Caco-2 (cell line): ENCODE measurements around the gene HYOU1. TPM values are rescaled to one million over a fixed set of nuclear protein-coding genes. Genes with fewer than 3 reads are reported as not detected.

Source experiments
- BruUV-seq: library from RNA; stranded (reverse); fragments of 400-500 nt; replicated peaks from 2 replicates; lab custom pipeline; 2021; lab: Mats Ljungman, UMichigan
- CTCF ChIA-PET: fragments of 300-600 bp; sonication (Branson Sonifier 250); formaldehyde crosslinking; loops from one replicate; lab custom pipeline; 2022; ENCODE audit warnings: antibody characterized with exemption; lab: Charles Lee
- POLR2A ChIA-PET: fragments of 300-600 bp; sonication (Branson Sonifier 250); formaldehyde crosslinking; loops from one replicate; lab custom pipeline; 2022; ENCODE audit warnings: antibody characterized with exemption; lab: Charles Lee
- DNase-seq, 2 experiments: peaks; one replicate each; pipeline versions ENCODE4 v3.0.0 to v3.0.0-alpha.2; 2020 to 2022
- H3K27me3 ChIP-seq: replicated peaks from 2 replicates; pipeline ENCODE4 v1.6.0; 2011; ENCODE audit warnings: low read length; ENCODE audit not compliant: control insufficient read depth, insufficient read depth
- H3K36me3 ChIP-seq: 2 replicates; pipeline ENCODE4 v1.5.1; 2011; ENCODE audit warnings: low read length; ENCODE audit not compliant: control insufficient read depth, insufficient read depth
- H3K4me1 ChIP-seq: fragments of 250-450 bp; sonication (Bioruptor Pico); 2 replicates; pipeline ENCODE4 v1.5.1; 2020; ENCODE audit warnings: mild to moderate bottlenecking
- H3K4me3 ChIP-seq: 2 replicates; pipeline ENCODE4 v1.5.1; 2011; ENCODE audit warnings: low read depth, mild to moderate bottlenecking, control low read depth, low read length
- H3K9me3 ChIP-seq: fragments of 250-450 bp; sonication (Bioruptor Pico); 2 replicates; pipeline ENCODE4 v1.5.1; 2020; ENCODE audit warnings: mild to moderate bottlenecking, moderate library complexity
- H3K27ac Mint-ChIP-seq: one replicate; pipeline ENCODE4 v1.8.0; 2022; ENCODE audit warnings: mixed read lengths; ENCODE audit not compliant: unreplicated experiment
- H3K27me3 Mint-ChIP-seq: one replicate; pipeline ENCODE4 v1.8.0; 2022; ENCODE audit warnings: mixed read lengths; ENCODE audit not compliant: insufficient read depth, unreplicated experiment
- H3K36me3 Mint-ChIP-seq: one replicate; pipeline ENCODE4 v1.8.0; 2022; ENCODE audit warnings: mild to moderate bottlenecking, mixed read lengths; ENCODE audit not compliant: insufficient read depth, unreplicated experiment
- H3K4me1 Mint-ChIP-seq: one replicate; pipeline ENCODE4 v1.8.0; 2022; ENCODE audit warnings: low read depth, mixed read lengths; ENCODE audit not compliant: unreplicated experiment
- H3K4me3 Mint-ChIP-seq: one replicate; pipeline ENCODE4 v1.8.0; 2022; ENCODE audit warnings: mild to moderate bottlenecking, moderate library complexity, mixed read lengths; ENCODE audit not compliant: unreplicated experiment
- H3K9me3 Mint-ChIP-seq: one replicate; pipeline ENCODE4 v1.8.0; 2022; ENCODE audit warnings: mixed read lengths; ENCODE audit not compliant: unreplicated experiment
- CTCF ChIP-seq, 2 experiments: fragments of 200-600 bp in 1 of 2; IDR thresholded peaks; 1 replicate in 1 of 2; 2 replicates in 1 of 2; pipeline versions ENCODE4 v1.5.1 to v1.8.0; 2011 to 2022; ENCODE audit warnings: antibody characterized with exemption in 1 of 2, control low read depth in 1 of 2, inconsistent platforms in 1 of 2, low read depth in 1 of 2, low read length in 1 of 2, mild to moderate bottlenecking in 1 of 2, moderate library complexity in 1 of 2; ENCODE audit not compliant: insufficient read depth in 1 of 2, severe bottlenecking in 1 of 2, unreplicated experiment in 1 of 2
- intact Hi-C: fragments of 100-400 bp; cut with micrococcal nuclease; formaldehyde crosslinking; loops from one replicate; pipeline ENCODE4 v1.10.0; 2022; ENCODE audit not compliant: unreplicated experiment
- total RNA-seq: library from RNA; stranded (reverse); gene quantifications from 2 replicates; pipeline ENCODE4 v1.2.3, GENCODE V29; 2022

Gene HYOU1
- total RNA-seq, 1 experiment from 2014 or later, result 366 TPM

- intact Hi-C loops, result no loop called here
- Histone ChIP-seq H3K9me3 (no peaks in the 10 kb centered on the region), H3K4me3 (peak overlapping the region; percentile 94), H3K36me3 (peaks cover 15% of the 10 kb centered on the region), H3K27me3 (no peaks in the 10 kb centered on the region), H3K4me1 (peaks cover 10% of the 10 kb centered on the region)
- peak in 1 of 2 experiments; percentile 57 for DNase-seq
- H3K4me1 Mint-ChIP-seq, result peaks cover 20% of the 10 kb centered on the region
- TF ChIP-seq CTCF (IDR thresholded peaks at IDR 0.05; ENCODE audit: insufficient read depth in 1 of 2, low read depth in 1 of 2, low read length in 1 of 2, severe bottlenecking in 1 of 2, unreplicated experiment in 1 of 2), result no peak
- ChIA-PET CTCF (interaction anchor here (0.7 to 3.5 kb wide), 5 partner anchors 11 to 150 kb away, joined by 3 to 25 read pairs (median 3); partner anchors contain the start of genes CBL, NHERF4 and VPS11), POLR2A (interaction anchor here (0.5 to 2.0 kb wide), 18 partner anchors 9 to 1986 kb away, joined by 3 to 18 read pairs (median 4); partner anchors contain the start of genes CBL, DPAGT1, HMBS and SLC37A4)
- H3K9me3 Mint-ChIP-seq, result no peaks in the 10 kb centered on the region
- peak overlapping the region; percentile 98 for H3K27ac Mint-ChIP-seq
- peaks cover 60% of the 10 kb centered on the region for H3K36me3 Mint-ChIP-seq
- BruUV-seq, result no TSS peak
- no peaks in the 10 kb centered on the region for H3K27me3 Mint-ChIP-seq
- peak overlapping the region; percentile 88 for H3K4me3 Mint-ChIP-seq
Measured at GRCh38 chr11:119056421-119056999, 495 bp downstream of the HYOU1 start.

GRCh38 chr11:119055901-119056300 is 1.1 kb downstream of the HYOU1 start:
- Mint-ChIP-seq H3K27ac (peak overlapping the region; percentile 98), H3K9me3 (no peaks in the 10 kb centered on the region), H3K4me3 (peak overlapping the region; percentile 88), H3K27me3 (no peaks in the 10 kb centered on the region), H3K36me3 (peaks cover 66% of the 10 kb centered on the region), H3K4me1 (peaks cover 20% of the 10 kb centered on the region)
- Histone ChIP-seq H3K4me3 (peak overlapping the region; percentile 94), H3K27me3 (no peaks in the 10 kb centered on the region), H3K9me3 (no peaks in the 10 kb centered on the region), H3K4me1 (peaks cover 10% of the 10 kb centered on the region), H3K36me3 (peaks cover 15% of the 10 kb centered on the region)
- ChIA-PET POLR2A (interaction anchor here (0.5 to 2.0 kb wide), 15 partner anchors 9 to 359 kb away, joined by 3 to 18 read pairs (median 4); partner anchors contain the start of genes CBL, DPAGT1, HMBS and SLC37A4), CTCF (interaction anchor here (0.6 to 3.5 kb wide), 5 partner anchors 12 to 150 kb away, joined by 3 to 25 read pairs (median 3); partner anchors contain the start of genes CBL, SLC37A4 and VPS11)
- intact Hi-C loops, result no loop called here
- TF ChIP-seq CTCF (IDR thresholded peaks at IDR 0.05; ENCODE audit: insufficient read depth in 1 of 2, low read depth in 1 of 2, low read length in 1 of 2, severe bottlenecking in 1 of 2, unreplicated experiment in 1 of 2), result peak in 1 of 2 experiments; percentile 7
- no TSS peak for BruUV-seq
- no peak for DNase-seq

- H3K4me1 ChIP-seq, result peaks cover 10% of the 10 kb centered on the region
- no peaks in the 10 kb centered on the region for H3K9me3 ChIP-seq
- no peak overlapping the region for H3K4me3 ChIP-seq
- Mint-ChIP-seq H3K4me1 (peaks cover 20% of the 10 kb centered on the region), H3K9me3 (no peaks in the 10 kb centered on the region), H3K4me3 (peak overlapping the region; percentile 26), H3K36me3 (peaks cover 80% of the 10 kb centered on the region), H3K27ac (no peak overlapping the region), H3K27me3 (no peaks in the 10 kb centered on the region)
- H3K27me3 ChIP-seq, result no peaks in the 10 kb centered on the region
- no peak for DNase-seq
- ChIA-PET POLR2A (no interaction called here), CTCF (interaction anchor here (1.3 kb wide), 1 partner anchor 31 kb away, joined by 3 read pairs; the partner anchor contains the start of gene HMBS)
- BruUV-seq, result no TSS peak
- intact Hi-C loops, result no loop called here
- TF ChIP-seq CTCF (IDR thresholded peaks at IDR 0.05; ENCODE audit: insufficient read depth in 1 of 2, low read depth in 1 of 2, low read length in 1 of 2, severe bottlenecking in 1 of 2, unreplicated experiment in 1 of 2), result no peak
- peaks cover 15% of the 10 kb centered on the region for H3K36me3 ChIP-seq
Measured at GRCh38 chr11:119054418-119054817, 2.6 kb downstream of the HYOU1 start.
